Activated CD4-positive, alpha-beta T cell treated with anti-CD3 and anti-CD28 coated beads for 24 hours (primary cell): ENCODE measurements around the gene PDK2.

Experiments
- DNase-seq, 2 donors: peaks; one replicate each; pipeline ENCODE4 v3.0.0-alpha.2; 2020; ENCODE audit warnings: low read depth in 2 of 2

Gene PDK2

GRCh38 chr17:50094753-50095619, at the start of gene PDK2:
Gene PDK2 (plus strand): TSS chr17:50095351. CDS start chr17:50095436, 85 bp downstream.
- DNase-seq, result peak; percentile 87 to 90

- DNase-seq, result no peak
Measured at GRCh38 chr17:50046179-50046578, 49.0 kb upstream of the PDK2 start.

GRCh38 chr17:50046667-50047066, 48.5 kb upstream of the PDK2 start:
- DNase-seq, result no peak

GRCh38 chr17:50047083-50047482, 48.1 kb upstream of the PDK2 start:
- DNase-seq, result no peak

GRCh38 chr17:50047488-50048126, 47.5 kb upstream of the PDK2 start:
- DNase-seq, result no peak

- DNase-seq, result no peak
Measured at GRCh38 chr17:50048146-50048720, 46.9 kb upstream of the PDK2 start.

- DNase-seq, result no peak
Measured at GRCh38 chr17:50048988-50049387, 46.2 kb upstream of the PDK2 start.

- no peak for DNase-seq
Measured at GRCh38 chr17:50049636-50050035, 45.5 kb upstream of the PDK2 start.

GRCh38 chr17:50050431-50051032, 44.6 kb upstream of the PDK2 start:
- DNase-seq, result no peak

- DNase-seq, result peak; percentile 38 to 75
Measured at GRCh38 chr17:50051082-50051576, 44.0 kb upstream of the PDK2 start.

- DNase-seq, result no peak
Measured at GRCh38 chr17:50051606-50052005, 43.5 kb upstream of the PDK2 start.

GRCh38 chr17:50052241-50052796, 42.8 kb upstream of the PDK2 start:
- no peak for DNase-seq

GRCh38 chr17:50052822-50053653, 42.1 kb upstream of the PDK2 start:
- no peak for DNase-seq

GRCh38 chr17:50053654-50053960, 41.5 kb upstream of the PDK2 start:
- DNase-seq, result no peak

GRCh38 chr17:50055055-50055425, 40.1 kb upstream of the PDK2 start:
- DNase-seq, result no peak

- DNase-seq, result peak; percentile 41 to 51
Measured at GRCh38 chr17:50055426-50056216, 39.5 kb upstream of the PDK2 start, which contains the start of gene ITGA3. Gene ITGA3 (plus strand): TSS chr17:50056110. CDS start chr17:50056440, 330 bp downstream.

- peak; percentile 38 to 52 for DNase-seq
Measured at GRCh38 chr17:50056217-50056960, 38.8 kb upstream of the PDK2 start.

- no peak for DNase-seq
Measured at GRCh38 chr17:50056961-50057330, 38.2 kb upstream of the PDK2 start.

- DNase-seq, result no peak
Measured at GRCh38 chr17:50057521-50057991, 37.6 kb upstream of the PDK2 start.
